OCI-LY1 (cell line): ENCODE data around the gene PCED1B.
A peak's percentile ranks its signal among the peaks of the same experiment; 100 is the strongest.

Experiments
- H2AFZ ChIP-seq: fragments of 200-600 bp; sonication (generic), shearing (Covaris generic); 2 replicates; pipeline ENCODE4 v1.6.0; 2014; ENCODE audit warnings: antibody characterized with exemption, mild to moderate bottlenecking, low read length
- H3F3A ChIP-seq: fragments of 200-600 bp; sonication (generic), shearing (Covaris generic); 2 replicates; pipeline ENCODE4 v1.6.0; 2014; ENCODE audit warnings: mild to moderate bottlenecking, antibody characterized with exemption, low read length, moderate library complexity; ENCODE audit not compliant: insufficient read depth
- H3K27ac ChIP-seq: fragments of 200-600 bp; sonication (generic); 2 replicates; pipeline ENCODE4 v1.5.1; 2014; ENCODE audit warnings: low read length, mixed run types, mild to moderate bottlenecking, low read depth; ENCODE audit not compliant: poor library complexity, severe bottlenecking
- H3K27me3 ChIP-seq: fragments of 200-600 bp; sonication (generic); 2 replicates; pipeline ENCODE4 v1.6.0; 2014; ENCODE audit warnings: antibody characterized with exemption, mild to moderate bottlenecking, low read length, moderate library complexity; ENCODE audit not compliant: insufficient read depth
- H3K36me3 ChIP-seq: fragments of 200-600 bp; sonication (generic); 2 replicates; pipeline ENCODE4 v1.6.1; 2014; ENCODE audit warnings: mild to moderate bottlenecking, antibody characterized with exemption, low read length, moderate library complexity, mixed read lengths; ENCODE audit not compliant: insufficient read depth
- H3K4me1 ChIP-seq: fragments of 200-600 bp; sonication (generic); 2 replicates; pipeline ENCODE4 v1.5.1; 2014; ENCODE audit warnings: mild to moderate bottlenecking, low read length, moderate library complexity; ENCODE audit not compliant: insufficient read depth, severe bottlenecking
- H3K4me2 ChIP-seq: fragments of 200-600 bp; sonication (generic), shearing (Covaris generic); 2 replicates; pipeline ENCODE4 v1.6.1; 2014; ENCODE audit warnings: low read length
- H3K4me3 ChIP-seq: fragments of 200-600 bp; sonication (generic); 2 replicates; pipeline ENCODE4 v1.5.1; 2014; ENCODE audit warnings: low read length, low read depth, mild to moderate bottlenecking, mixed read lengths; ENCODE audit not compliant: poor library complexity, severe bottlenecking
- H3K79me2 ChIP-seq: fragments of 200-600 bp; shearing (Covaris generic); 2 replicates; pipeline ENCODE4 v1.6.1; 2016; ENCODE audit warnings: mixed run types, low read length, mixed read lengths; ENCODE audit not compliant: insufficient read depth
- H3K9ac ChIP-seq: fragments of 200-600 bp; sonication (generic), shearing (Covaris generic); 2 replicates; pipeline ENCODE4 v1.6.1; 2014; ENCODE audit warnings: mild to moderate bottlenecking, low read length, mixed read lengths
- H3K9me2 ChIP-seq: fragments of 200-600 bp; sonication (generic), shearing (Covaris generic); 2 replicates; pipeline ENCODE4 v1.6.1; 2014; ENCODE audit warnings: low read depth, mild to moderate bottlenecking, low read length, mixed read lengths
- H3K9me3 ChIP-seq: fragments of 200-600 bp; shearing (Covaris generic); 2 replicates; pipeline ENCODE4 v1.6.1; 2014; ENCODE audit warnings: low read length, mixed read lengths
- H4K20me1 ChIP-seq: fragments of 200-600 bp; sonication (generic), shearing (Covaris generic); 2 replicates; pipeline ENCODE4 v1.6.0; 2016; ENCODE audit warnings: mild to moderate bottlenecking, low read length; ENCODE audit not compliant: insufficient read depth
- CTCF ChIP-seq: fragments of 200-600 bp; sonication (generic), shearing (Covaris generic); IDR thresholded peaks from 2 replicates; pipeline ENCODE4 v1.5.1; 2017; ENCODE audit warnings: mild to moderate bottlenecking, antibody characterized with exemption, low read length, moderate library complexity, mixed read lengths
- EZH2 ChIP-seq: fragments of 200-600 bp; sonication (generic), shearing (Covaris generic); IDR thresholded peaks from 2 replicates; pipeline ENCODE4 v1.8.0; 2017; ENCODE audit warnings: borderline replicate concordance, mixed run types, mild to moderate bottlenecking, antibody characterized with exemption, low read length, moderate library complexity, mixed read lengths

PCED1B gene

DNA sequence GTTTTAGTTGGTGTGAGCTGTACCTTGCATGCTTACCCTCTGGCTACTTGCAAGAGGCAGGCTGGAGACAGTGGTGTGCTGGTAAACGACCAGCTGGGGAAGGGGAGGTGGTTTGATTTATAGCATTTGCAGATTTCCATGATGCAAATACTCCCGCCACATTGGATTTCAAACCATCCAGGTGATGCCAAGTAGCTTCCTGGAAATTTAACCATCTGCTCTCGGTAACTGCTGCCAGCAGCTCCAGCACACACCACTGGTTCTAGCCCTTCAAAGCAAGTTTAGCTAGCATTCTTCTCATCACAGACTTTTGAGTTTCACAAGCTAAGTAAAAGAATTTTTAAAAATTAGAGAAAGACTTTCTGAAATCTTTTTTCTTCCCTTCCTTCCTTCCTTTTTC is 104.8 kb downstream of the PCED1B start:
- H3F3A ChIP-seq = no peaks in the 10 kb centered on the region
- TF ChIP-seq CTCF (no peak), EZH2 (no peak)
- peak overlapping the region; percentile 2; the same call in 1 of the 2 replicates for H3K4me2 ChIP-seq
- no peaks in the 10 kb centered on the region for H3K9me3 ChIP-seq
- no peaks in the 10 kb centered on the region for H3K36me3 ChIP-seq
- H3K9me2 ChIP-seq = no peaks in the 10 kb centered on the region
- no peaks in the 10 kb centered on the region for H3K79me2 ChIP-seq
- peaks cover 45% of the 10 kb centered on the region for H3K4me1 ChIP-seq
- H2AFZ ChIP-seq = no peak overlapping the region
- H4K20me1 ChIP-seq = no peaks in the 10 kb centered on the region
- H3K4me3 ChIP-seq = no peak overlapping the region
- H3K27me3 ChIP-seq = no peaks in the 10 kb centered on the region
- no peak overlapping the region; the same call in 1 of the 2 replicates for H3K9ac ChIP-seq
- H3K27ac ChIP-seq = peak overlapping the region; percentile 65

DNA sequence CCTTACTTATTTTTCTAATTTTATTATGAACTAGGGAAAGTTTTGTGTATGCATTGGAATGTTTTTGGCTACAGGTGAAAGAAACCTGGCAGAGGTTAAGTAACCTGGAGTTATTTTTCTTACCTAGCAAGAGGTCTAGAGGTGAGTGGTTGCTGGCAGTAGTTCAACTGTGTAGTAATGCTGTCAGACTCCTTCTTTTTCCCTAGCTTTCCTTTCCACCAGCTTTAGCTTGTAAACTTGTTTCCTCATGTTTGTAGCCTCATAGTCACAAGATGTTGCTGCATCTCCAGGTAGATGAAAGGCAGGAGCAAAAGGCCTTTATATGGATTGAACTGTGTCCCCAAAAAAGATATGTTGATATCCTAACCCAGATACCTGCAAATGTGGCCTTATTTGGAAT is 105.4 kb downstream of the PCED1B start:
- Histone ChIP-seq H3K9me2 (no peaks in the 10 kb centered on the region), H3K4me2 (no peak overlapping the region), H2AFZ (no peak overlapping the region), H3K4me1 (peaks cover 51% of the 10 kb centered on the region), H3K79me2 (no peaks in the 10 kb centered on the region), H3K4me3 (no peak overlapping the region), H3K9me3 (no peaks in the 10 kb centered on the region), H3K9ac (no peak overlapping the region), H3F3A (no peaks in the 10 kb centered on the region), H3K27ac (peak overlapping the region; percentile 65), H3K36me3 (no peaks in the 10 kb centered on the region), H4K20me1 (no peaks in the 10 kb centered on the region), H3K27me3 (no peaks in the 10 kb centered on the region)
- TF ChIP-seq CTCF = no peak
- no peak for TF ChIP-seq EZH2

DNA sequence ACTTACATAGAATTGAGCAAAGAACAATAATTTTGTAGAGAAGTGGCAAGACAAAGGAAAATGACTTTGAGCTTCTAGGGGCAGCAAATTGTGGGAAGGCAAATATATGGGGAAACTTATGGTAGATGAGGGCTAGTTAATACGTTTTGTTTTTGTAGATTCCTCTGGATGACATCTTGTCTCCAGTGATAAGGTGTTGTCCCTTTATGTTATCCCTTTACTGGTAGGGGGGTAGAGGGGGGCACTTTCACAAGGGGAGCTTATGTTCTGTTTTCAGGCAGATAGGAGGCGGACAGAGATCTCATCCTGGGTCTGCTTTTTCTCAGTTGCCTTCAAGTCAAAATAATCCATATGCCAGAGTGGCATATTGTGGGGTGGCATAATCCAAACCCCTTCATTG is 106.8 kb downstream of the PCED1B start:
- Histone ChIP-seq H3K4me1 (peaks cover 66% of the 10 kb centered on the region), H3K79me2 (no peaks in the 10 kb centered on the region)
- no peak for TF ChIP-seq CTCF
- no peak for TF ChIP-seq EZH2

More for the DNA sequence above, 106.8 kb downstream of the PCED1B start:
- Histone ChIP-seq H3K4me3 (no peak overlapping the region), H2AFZ (no peak overlapping the region), H3K9me2 (no peaks in the 10 kb centered on the region), H3K9ac (no peak overlapping the region), H3F3A (no peaks in the 10 kb centered on the region), H3K27me3 (no peaks in the 10 kb centered on the region), H3K4me2 (no peak overlapping the region), H3K36me3 (no peaks in the 10 kb centered on the region), H3K9me3 (no peaks in the 10 kb centered on the region), H4K20me1 (no peaks in the 10 kb centered on the region), H3K27ac (no peak overlapping the region)
